Measurements from ENCODE around the gene TMEM167B. TPM values are rescaled to one million over a fixed set of nuclear protein-coding genes. Genes with fewer than 3 reads are reported as not detected.

TMEM167B gene
- total and polyA plus RNA-seq, 2 of the 4 experiments (the other 2 are of a cell fraction) = 21.6 to 32.1 TPM

DNA sequence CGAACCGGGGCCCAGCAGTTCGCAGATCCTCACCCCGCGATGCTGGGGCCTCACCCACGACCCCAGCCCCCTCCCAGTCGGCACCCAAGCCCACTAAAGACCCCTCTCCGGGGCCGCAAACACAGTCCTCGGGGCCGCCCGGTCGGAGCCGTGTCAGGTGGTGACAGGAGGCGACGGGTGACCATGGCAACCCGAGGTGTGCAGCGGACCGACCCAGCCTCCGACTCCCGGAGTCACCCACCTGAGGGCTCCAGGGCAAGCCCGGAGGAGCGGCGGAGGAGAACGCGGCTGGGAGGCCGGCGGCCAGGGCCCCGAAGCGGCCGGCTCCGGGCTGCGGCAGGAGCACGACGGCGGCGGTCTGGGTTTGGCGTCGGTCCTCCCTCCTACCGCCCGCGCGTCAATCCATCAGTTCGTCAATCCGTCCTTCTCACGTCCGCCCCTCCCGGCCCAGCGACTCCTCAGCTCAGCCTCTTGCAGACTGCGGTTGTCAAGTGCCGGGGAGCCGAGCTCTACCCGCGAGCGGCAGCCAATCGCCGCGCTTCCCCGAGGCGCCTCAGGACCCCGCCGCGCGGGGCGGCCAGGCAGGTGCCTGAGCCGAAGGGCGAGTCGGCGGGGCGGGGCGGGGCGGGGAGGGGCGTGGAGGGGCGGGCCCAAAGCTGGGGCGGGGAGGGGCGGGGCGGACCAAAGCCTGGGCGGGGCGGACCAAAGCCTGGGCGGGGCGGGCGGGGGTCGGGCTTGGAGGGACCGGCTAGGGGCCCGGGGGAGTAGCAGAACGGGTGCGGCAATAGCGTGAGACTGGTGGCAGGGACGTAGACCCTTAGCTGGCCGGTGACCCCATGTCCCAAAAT is 48.7 kb upstream of the TMEM167B start, which contains the start of gene WDR47 (continued):
- TF ChIP-seq FOS (IDR thresholded peaks at IDR 0.05; ENCODE audit: low read depth, low read length) (no peak), RAD21 (IDR thresholded peaks at IDR 0.05; ENCODE audit: low read length) (no peak), MXI1 (IDR thresholded peaks at IDR 0.05; ENCODE audit: borderline replicate concordance, low read depth, low read length) (no peak), MAFK (IDR thresholded peaks at IDR 0.05; ENCODE audit: low read depth, low read length) (no peak), SMC3 (IDR thresholded peaks at IDR 0.05; ENCODE audit: low read depth, low read length) (no peak), NFE2L2 (IDR thresholded peaks at IDR 0.05; ENCODE audit: low read depth, low read length) (no peak), RCOR1 (IDR thresholded peaks at IDR 0.05; ENCODE audit: insufficient replicate concordance, low read length) (no peak)
